ENCODE results near the gene KMT5C.

DNA sequence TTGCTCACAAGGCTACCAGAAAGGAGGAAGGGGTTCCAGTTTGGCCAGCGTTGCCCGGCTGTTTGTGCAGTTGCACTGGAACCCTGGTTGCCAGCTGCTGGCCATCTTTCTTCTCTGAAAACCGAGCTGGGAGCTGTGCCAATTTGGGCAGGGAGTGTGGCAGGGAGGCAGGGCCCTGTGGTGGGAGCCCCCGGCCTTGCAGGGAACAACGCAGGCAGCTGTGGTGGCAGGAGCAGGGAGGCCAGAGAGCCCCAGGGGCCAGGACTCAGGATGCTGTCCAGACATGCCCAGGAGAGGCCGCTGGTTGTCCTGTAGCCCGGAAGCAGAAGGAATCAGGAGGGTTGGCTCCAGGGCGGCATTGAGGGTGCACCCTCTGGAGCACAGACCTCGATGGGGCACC is 4.8 kb downstream of the KMT5C start:
- TF ChIP-seq, protein P1, sequence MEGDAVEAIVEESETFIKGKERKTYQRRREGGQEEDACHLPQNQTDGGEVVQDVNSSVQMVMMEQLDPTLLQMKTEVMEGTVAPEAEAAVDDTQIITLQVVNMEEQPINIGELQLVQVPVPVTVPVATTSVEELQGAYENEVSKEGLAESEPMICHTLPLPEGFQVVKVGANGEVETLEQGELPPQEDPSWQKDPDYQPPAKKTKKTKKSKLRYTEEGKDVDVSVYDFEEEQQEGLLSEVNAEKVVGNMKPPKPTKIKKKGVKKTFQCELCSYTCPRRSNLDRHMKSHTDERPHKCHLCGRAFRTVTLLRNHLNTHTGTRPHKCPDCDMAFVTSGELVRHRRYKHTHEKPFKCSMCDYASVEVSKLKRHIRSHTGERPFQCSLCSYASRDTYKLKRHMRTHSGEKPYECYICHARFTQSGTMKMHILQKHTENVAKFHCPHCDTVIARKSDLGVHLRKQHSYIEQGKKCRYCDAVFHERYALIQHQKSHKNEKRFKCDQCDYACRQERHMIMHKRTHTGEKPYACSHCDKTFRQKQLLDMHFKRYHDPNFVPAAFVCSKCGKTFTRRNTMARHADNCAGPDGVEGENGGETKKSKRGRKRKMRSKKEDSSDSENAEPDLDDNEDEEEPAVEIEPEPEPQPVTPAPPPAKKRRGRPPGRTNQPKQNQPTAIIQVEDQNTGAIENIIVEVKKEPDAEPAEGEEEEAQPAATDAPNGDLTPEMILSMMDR (IDR thresholded peaks at IDR 0.05) = no peak
- no peak for TF ChIP-seq POLR2A (IDR thresholded peaks at IDR 0.05)
